Fibroblast of skin of right biceps (primary cell): ENCODE results near the gene LRFN2.

Source experiments
- DNase-seq: peaks from one replicate; pipeline ENCODE4 v3.0.0-alpha.2; 2013

LRFN2 gene

GRCh38 chr6:40587240-40588069 is at the start of gene LRFN2:
Gene LRFN2 (minus strand): TSS chr6:40587364.
- DNase-seq, result peak; percentile 66

- DNase-seq, result no peak
Measured at GRCh38 chr6:40634429-40634828, 47.3 kb upstream of the LRFN2 start.

- DNase-seq, result no peak
Measured at GRCh38 chr6:40631744-40632143, 44.6 kb upstream of the LRFN2 start.

DNA sequence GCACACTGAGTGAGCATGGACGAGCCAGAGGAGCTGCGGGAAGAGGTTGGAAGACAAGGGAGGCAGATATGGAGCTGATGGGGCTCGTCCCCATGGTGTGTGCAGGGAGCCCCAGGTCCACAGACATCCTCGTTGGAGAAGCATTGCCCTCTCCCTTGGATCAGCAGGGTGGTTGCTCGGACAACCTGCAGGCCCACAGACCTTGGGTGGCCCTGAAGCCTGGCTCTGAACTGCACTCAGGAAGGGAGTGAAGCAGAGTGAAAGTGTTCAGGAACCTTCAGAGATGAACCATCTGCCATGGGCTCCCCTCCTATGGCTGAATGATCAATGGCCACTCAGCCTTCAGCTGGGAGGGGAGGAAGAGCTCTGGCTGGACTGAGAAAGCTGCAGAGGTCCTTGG is 43.3 kb upstream of the LRFN2 start:
- no peak for DNase-seq

DNA sequence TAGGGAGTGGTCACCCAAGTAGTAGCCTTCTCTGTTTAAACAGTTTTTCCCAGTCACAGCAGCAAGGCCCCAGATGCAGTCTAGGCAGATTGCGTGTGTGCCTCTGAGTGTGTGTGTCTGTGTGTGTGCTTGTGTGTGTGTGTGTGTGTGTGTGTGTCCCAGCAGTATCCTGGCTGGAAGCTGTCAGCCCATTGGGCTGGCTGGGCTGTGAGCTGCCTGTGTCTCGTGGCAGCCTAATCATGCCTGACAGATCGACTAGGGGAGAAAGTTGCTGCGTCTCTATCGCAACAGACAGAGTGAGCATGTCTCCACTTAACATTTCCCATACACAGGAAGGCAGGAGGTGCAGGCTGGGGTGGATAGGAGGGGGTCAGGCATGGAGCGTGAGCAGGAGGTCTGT is 42.9 kb upstream of the LRFN2 start:
- DNase-seq, result peak; percentile 2

GRCh38 chr6:40629463-40629862 is 42.3 kb upstream of the LRFN2 start:
- DNase-seq, result no peak

- DNase-seq, result no peak
Measured at GRCh38 chr6:40627316-40627715, 40.2 kb upstream of the LRFN2 start.

GRCh38 chr6:40626886-40627285 is 39.7 kb upstream of the LRFN2 start:
- DNase-seq, result peak; percentile 23

- no peak for DNase-seq
Measured at GRCh38 chr6:40623932-40624331, 36.8 kb upstream of the LRFN2 start.

GRCh38 chr6:40623178-40623577 is 36.0 kb upstream of the LRFN2 start:
- no peak for DNase-seq

- no peak for DNase-seq
Measured at GRCh38 chr6:40620574-40621240, 33.5 kb upstream of the LRFN2 start.

DNA sequence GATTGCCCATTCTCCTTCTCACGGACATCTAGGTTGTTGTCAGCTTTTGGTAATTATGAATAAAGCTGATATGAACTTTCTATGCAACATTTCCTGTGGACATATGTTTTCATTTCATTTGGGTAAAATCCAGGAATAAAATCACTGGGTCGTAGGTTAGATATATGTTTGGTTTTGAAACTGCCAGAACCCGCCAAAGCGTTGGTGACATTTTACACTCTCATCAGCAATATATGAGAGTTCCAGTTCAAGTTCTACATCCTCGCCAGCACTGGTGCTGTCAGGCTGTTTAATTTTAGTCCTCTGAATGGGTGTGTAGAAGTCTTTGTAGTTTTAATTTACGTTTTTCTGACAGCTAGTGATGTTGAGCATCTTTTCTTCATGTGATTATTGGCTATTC is 27.5 kb upstream of the LRFN2 start:
- DNase-seq, result no peak

- DNase-seq, result no peak
Measured at GRCh38 chr6:40611912-40612311, 24.7 kb upstream of the LRFN2 start.

- DNase-seq, result no peak
Measured at GRCh38 chr6:40611434-40611833, 24.3 kb upstream of the LRFN2 start.

DNA sequence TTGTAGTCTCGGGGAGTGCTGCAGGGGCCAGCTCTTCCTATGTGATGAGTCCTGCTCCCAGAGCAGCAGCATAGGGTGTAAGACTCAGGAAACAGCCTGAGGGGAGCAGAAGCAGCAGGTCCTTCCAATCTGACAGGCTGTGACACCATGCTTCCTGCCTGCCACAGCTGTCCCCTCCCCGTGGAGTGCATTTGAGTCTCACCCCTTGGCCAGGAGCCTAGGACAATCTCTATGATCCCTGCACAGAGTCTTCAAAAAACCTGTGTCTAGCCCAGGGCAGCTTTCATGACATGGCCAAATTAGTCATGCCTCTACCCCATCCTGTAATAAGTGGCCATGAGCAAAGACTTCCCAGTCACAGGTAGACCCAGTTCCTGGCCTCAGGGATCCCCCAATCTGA is 23.1 kb upstream of the LRFN2 start:
- no peak for DNase-seq

GRCh38 chr6:40606981-40607380 is 19.8 kb upstream of the LRFN2 start:
- DNase-seq, result no peak

GRCh38 chr6:40606526-40606925 is 19.4 kb upstream of the LRFN2 start:
- DNase-seq, result no peak

GRCh38 chr6:40604082-40604481 is 16.9 kb upstream of the LRFN2 start:
- no peak for DNase-seq

- no peak for DNase-seq
Measured at GRCh38 chr6:40599555-40599954, 12.4 kb upstream of the LRFN2 start.

GRCh38 chr6:40598516-40598915 is 11.4 kb upstream of the LRFN2 start:
- no peak for DNase-seq

DNA sequence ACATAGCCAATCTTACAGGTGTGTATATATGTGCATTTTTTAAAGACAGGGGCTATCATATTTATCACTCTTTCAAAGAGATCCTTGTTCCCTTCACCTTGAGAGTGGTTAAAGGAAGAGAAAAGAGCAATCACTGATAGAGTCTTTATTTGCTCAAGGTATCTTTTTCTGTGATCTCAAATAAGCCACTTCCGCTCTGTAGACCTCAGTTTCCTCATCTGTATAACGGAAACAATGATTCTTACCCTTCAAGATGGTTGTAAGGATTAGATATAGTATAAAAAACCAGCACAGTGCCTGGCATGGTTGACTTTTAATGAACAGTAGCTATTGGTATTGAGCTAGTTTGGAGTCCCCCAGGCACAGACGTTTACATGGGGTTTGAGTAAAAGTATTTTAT is 10.1 kb upstream of the LRFN2 start:
- no peak for DNase-seq

DNA sequence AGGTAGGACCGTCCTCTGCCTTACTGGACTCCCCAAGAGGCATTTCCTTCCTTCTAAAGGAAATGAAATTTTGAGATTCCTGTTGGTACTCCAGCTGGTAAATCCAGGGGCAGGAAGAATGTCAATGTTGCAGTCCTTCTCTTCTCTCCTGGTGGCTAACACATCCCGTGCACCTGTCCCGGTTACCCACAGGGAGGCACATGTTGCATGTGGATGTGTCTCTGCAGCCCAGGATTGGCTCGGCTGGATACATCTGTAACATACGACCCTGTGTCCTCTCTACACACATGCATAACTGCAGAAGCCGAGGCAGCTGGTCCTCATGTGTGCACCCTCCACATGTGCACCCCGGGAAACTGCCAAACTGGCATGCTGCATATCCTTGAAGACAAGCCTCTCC is 1.3 kb upstream of the LRFN2 start:
- DNase-seq, result no peak

- DNase-seq, result no peak
Measured at GRCh38 chr6:40588070-40588384, 863 bp upstream of the LRFN2 start.

DNA sequence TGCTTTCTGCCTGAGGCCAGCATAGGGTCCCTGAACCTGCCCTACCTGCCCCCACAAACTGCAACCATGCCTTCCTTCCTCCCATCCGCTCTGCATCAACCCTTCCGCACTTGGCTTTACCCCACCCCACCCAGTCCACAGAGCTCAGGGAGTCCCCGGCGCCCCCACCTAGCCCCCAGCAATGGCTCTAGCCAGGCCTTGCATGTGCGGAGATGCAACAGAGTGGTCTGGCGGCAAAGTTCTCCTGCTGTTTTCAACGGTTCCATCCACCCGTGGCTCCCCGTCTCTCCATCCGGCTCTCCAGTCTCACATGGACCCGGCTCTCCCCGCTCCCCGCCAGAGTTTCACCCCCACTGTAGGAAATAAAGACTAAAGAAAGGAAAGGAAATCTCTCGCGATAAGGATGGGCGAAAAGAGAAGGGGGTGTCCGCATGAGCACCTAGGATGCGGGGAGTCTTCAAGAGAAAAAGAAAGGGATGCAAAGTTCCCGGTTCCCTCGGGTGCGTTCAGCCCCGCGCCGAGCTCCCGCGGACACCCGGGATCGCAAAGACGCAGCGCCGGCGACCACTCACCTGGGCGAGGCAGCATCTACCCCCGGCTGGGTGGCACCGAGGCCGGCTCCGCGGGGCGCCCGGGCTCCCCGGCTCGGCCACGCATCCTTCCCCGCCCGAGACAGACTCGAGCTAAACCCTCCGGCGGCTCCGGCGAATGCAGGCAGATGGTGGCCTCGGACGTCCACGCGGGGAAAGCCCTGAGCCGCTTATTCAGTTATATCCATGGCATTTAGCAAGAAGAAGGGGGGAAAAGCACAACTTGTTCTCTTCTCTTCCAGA is 579 bp downstream of the LRFN2 start:
- DNase-seq, result no peak
